Measurements from ENCODE around the gene RIPK1. TPM values are rescaled to one million over a fixed set of nuclear protein-coding genes. Genes with fewer than 3 reads are reported as not detected.
"Not testable (repeated sequence)": the region's sequence is repeated elsewhere in the genome, so short reads cannot be mapped to it uniquely, and the experiment has no call there.

RIPK1 gene
- total and polyA plus RNA-seq, 8 donors = 18.9 to 24.9 (median 22.4) TPM

DNA sequence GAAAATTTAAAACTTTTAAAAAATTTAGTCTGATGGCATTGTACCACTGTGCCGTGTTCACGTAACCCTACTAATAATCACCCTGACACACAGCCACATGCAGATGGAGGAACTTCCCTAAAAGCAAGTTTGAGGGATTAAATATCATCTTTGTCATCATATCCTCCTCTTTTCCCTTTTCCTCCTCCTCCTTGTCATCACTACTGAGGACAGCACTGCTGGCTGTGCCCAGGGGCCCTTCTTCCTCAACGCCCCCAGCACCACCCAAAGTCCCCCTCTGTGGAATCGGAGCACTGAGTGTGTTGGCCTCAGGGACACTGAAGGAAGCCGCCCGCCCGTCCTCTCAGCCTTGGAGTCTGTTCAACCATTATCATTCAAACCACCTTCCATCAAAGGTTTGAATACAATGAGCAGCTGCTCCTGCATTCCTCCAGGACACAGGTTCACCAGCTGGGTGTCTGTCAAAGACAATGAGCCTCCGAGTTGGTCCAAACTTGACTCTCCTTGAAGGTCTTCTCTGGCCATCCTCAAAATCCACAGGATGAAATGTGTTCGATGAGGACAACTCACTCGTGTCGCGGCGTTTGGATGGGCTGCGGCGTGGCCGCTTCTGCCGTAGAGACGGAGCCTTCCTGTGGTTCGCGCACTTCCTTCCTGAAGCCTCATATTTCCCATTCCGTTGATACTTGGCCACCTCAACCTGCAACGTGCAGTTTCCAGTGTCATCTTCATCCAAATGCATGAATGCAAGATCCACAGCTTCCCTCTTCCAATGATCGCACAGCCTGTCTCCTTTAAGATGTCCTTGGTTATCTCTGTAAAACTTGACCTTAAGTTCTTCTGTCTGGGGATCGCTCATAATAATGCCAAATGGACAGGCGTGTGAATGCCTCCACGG is 45.3 kb upstream of the RIPK1 start:
- Histone ChIP-seq H3K36me3 (peaks cover 0 to 23% of the 10 kb centered on the region in 2 donors), H3K4me3 (peak overlapping the region; percentile 46 to 49), H3K9me3 (no peaks in the 10 kb centered on the region), H3K4me1 (peaks cover 17 to 81% of the 10 kb centered on the region in 2 donors), H3K27ac (peak overlapping the region; percentile 90 to 98), H3K27me3 (no peaks in the 10 kb centered on the region)
- ATAC-seq = peak; percentile 35
- TF ChIP-seq, protein P1, sequence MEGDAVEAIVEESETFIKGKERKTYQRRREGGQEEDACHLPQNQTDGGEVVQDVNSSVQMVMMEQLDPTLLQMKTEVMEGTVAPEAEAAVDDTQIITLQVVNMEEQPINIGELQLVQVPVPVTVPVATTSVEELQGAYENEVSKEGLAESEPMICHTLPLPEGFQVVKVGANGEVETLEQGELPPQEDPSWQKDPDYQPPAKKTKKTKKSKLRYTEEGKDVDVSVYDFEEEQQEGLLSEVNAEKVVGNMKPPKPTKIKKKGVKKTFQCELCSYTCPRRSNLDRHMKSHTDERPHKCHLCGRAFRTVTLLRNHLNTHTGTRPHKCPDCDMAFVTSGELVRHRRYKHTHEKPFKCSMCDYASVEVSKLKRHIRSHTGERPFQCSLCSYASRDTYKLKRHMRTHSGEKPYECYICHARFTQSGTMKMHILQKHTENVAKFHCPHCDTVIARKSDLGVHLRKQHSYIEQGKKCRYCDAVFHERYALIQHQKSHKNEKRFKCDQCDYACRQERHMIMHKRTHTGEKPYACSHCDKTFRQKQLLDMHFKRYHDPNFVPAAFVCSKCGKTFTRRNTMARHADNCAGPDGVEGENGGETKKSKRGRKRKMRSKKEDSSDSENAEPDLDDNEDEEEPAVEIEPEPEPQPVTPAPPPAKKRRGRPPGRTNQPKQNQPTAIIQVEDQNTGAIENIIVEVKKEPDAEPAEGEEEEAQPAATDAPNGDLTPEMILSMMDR (IDR thresholded peaks at IDR 0.05) = no peak
- intact Hi-C loops (cut with DNase I) = no loop called here
- peak in 1 of 4 donors; percentile 85 for DNase-seq

DNA sequence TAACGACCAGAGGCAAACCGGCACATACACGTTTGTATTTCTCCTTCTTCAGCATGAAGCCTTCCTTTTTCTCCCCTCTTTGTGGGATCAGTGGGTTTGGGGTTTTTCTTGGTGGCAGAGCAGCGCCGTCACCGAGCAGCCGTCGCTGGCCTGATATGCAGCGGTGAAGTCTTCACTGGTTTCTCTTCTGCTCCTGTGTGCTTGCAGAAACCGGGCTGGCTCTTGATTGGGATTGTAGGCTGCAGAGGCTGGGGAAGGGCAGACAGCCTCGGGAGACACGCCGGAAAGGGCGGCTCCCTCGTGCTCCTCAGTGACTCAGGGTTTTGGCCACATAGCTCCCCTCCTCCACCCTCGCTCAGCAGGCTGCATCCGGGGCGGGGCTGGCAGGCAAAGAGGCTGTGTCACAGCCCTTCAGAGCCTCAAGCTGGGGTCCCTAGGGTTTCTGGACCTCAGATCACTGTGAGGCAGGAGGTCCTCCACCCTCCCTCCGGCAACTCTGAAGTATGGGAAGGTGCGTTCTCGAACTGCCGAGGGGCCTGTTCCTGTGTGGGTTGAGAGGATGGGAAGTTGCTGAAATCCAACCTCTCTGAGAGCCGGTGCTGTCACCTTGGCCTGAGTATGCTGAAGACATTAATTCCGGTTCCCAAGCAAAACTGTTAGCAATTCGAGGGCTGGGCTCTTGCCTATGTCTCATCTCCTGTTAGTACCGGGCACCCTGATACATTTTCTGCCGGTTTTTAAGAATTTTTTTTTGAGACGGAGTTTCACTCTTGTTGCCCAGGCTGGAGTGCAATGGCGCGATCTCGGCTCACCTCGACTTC is 44.4 kb upstream of the RIPK1 start:
- Histone ChIP-seq H3K27ac (peak overlapping the region; percentile 90 to 98), H3K27me3 (no peaks in the 10 kb centered on the region), H3K4me1 (peaks cover 17 to 80% of the 10 kb centered on the region in 2 donors), H3K9me3 (no peaks in the 10 kb centered on the region), H3K4me3 (peak overlapping the region; percentile 46 to 49), H3K36me3 (peaks cover 0 to 19% of the 10 kb centered on the region in 2 donors)
- DNase-seq = peak; percentile 58 to 97 (median 76)
- ATAC-seq = peak; percentile 97
- TF ChIP-seq, protein P1 (IDR thresholded peaks at IDR 0.05) = no peak
- intact Hi-C loops (cut with DNase I) = no loop called here

- H3K36me3 ChIP-seq = no peaks in the 10 kb centered on the region
- no peak for ATAC-seq
- H3K27me3 ChIP-seq = no peaks in the 10 kb centered on the region
- TF ChIP-seq, protein P1 (IDR thresholded peaks at IDR 0.05) = no peak
- H3K4me1 ChIP-seq = peaks cover 17 to 60% of the 10 kb centered on the region in 2 donors
- DNase-seq = no peak
- peak overlapping the region in 1 of 2 donors; percentile 98 for H3K27ac ChIP-seq
- intact Hi-C loops (cut with DNase I) = no loop called here
- H3K4me3 ChIP-seq = no peak overlapping the region
- no peaks in the 10 kb centered on the region for H3K9me3 ChIP-seq
These were observed 41.3 kb upstream of the RIPK1 start for GRCh38 chr6:3026791-3027626.

DNA sequence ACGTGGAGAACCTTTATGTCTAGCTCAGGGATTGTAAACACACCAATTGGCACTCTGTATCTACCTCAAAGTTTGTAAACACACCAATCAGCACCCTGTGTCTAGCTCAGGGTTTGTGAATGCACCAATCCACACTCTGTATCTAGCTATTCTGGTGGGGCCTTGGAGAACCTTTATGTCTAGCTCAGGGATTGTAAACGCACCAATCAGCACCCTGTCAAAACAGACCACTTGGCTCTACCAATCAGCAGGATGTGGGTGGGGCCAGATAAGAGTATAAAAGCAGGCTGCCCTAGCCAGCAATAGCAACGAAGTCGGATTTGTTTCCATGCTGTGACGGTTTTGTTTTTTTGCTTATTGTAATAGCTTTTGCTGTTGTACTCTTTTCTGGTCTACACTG is 40.1 kb upstream of the RIPK1 start:
- H3K4me1 ChIP-seq = peaks cover 11 to 48% of the 10 kb centered on the region in 2 donors
- intact Hi-C loops (cut with DNase I); H3K36me3 ChIP-seq; ATAC-seq; H3K9me3 ChIP-seq; H3K27ac ChIP-seq; H3K27me3 ChIP-seq; DNase-seq; H3K4me3 ChIP-seq: not testable (repeated sequence)

Data from left lung (tissue), 10 donors.